ENCODE measurements around the gene UBR7.

GRCh38 chr14:93186466-93186865 is 20.6 kb upstream of the UBR7 start:
- TF ChIP-seq YY1 (IDR thresholded peaks at IDR 0.05; ENCODE audit: insufficient read depth, insufficient read length) (no peak), SUZ12 (IDR thresholded peaks at IDR 0.05; ENCODE audit: extremely low read depth, insufficient read depth, insufficient read length) (no peak)
